ENCODE results near the gene RSPRY1. TPM values are rescaled to one million over a fixed set of nuclear protein-coding genes. Genes with fewer than 3 reads are reported as not detected.

RSPRY1 gene
- total RNA-seq, 4 donors from 2014 or later, result 28.8 to 38.1 (median 32.1) TPM

DNA sequence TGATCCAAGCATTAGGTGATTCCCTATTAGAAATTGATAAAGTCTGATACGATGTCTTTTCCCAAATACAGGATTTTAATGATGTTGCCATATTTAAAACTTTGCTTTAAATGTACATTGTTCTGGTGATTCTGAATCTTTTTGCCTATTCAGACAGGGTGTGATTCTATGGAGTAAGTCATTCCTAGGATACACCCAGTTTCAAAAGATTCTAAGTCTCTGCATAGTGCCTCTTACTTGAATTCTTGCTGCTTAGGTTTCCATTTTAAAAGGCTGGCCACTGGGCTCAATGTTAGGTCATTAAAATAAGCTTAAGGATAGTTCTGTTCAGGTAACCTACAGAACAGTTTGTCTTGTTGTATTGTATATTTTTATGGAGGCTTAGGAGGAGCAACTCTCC, 36.9 kb downstream of the RSPRY1 start:
- no peak for TF ChIP-seq CTCF (IDR thresholded peaks at IDR 0.05; ENCODE audit: low read depth)

DNA sequence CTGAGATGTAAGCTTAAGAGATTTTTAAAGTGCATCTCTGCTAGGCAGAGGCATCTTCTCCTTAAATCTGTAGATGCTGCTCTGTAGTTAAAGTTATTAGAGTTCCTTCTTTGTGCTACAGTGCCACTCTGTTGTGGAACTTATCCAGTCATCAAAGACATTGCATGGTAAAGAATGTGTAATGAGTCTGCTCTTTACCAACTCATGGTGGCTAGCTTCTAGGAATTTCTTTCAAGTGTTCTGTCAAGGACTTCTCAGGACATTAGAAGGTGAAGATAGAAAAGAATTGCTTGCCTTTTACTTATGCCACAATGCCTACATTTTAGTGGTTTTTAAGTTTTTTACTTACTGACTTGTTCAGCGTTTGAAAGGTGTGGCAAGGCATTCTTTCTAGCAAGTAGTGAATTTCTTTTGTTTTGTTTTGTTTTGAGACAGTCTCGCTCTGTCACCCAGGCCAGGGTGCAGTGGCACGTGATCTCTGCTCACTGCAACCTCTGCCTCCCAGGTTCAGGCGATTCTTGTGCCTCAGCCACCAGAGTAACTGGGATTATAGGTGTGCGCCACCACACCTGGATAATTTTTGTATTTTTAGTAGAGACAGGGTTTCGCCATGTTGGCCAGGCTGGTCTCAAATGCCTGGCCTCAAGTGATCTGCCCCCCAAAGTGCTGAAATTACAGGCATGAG, 38.7 kb downstream of the RSPRY1 start:
- TF ChIP-seq CTCF (IDR thresholded peaks at IDR 0.05; ENCODE audit: low read depth), result no peak

DNA sequence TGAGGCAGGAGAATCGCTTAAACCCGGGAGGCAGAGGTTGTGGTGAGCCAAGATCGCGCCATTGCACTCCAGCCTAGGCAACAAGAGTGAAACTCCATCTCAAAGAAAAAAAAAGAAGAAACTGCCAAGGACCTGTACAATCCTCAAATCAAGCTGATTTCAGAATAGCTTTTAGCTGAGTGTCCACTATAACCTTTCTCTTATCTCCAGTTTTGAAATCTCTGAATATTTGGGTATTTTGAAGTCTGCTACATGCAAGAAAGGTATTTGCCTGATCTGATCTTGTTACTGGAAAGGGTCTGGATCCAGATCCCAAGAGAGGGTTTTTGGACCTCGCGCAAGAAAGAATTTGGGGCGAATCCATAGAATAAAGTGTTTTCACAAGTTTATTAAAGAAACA, 39.8 kb downstream of the RSPRY1 start:
- no peak for TF ChIP-seq CTCF (IDR thresholded peaks at IDR 0.05; ENCODE audit: low read depth)

DNA sequence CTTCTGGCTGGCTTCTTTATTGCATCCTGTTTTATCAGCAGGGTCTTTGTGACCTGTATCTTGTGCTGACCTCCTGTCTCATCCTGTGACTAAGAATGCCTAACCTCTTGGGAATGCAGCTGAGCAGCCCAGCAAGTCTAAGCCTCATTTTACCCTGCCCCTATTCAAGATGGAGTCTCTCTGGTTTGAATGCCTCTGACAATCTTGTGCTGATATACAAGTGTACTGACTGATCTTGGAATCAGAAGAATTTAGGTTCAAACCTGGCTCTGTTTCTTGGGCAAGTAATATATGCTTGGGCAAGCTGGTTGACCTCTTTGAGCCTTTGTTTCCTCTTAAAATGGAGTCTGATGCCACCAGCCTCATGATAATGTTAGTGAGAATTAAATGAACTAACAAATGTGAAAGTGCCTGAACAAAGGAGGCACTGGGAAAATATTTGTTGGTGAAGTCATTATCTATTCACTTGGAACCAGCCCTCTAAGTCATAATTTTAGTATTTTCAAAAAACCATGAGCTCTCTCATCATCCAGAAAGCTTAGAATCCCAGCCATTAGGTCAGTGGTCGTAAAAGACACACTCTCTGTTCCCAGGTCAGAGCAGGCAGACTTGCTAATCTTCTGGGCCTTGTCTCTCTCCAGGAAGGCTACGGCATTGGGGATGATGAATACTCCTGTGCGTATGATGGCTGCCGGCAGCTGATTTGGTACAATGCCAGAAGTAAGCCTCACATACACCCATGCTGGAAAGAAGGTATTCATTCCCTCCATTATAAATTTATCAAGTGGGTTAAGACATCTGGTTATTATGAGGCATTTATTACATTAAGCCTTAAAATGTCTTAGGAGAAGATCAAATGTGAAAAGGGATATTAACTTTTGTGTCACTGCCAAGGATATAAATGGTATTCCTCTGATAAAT, 40.8 kb downstream of the RSPRY1 start:
- no peak for TF ChIP-seq CTCF (IDR thresholded peaks at IDR 0.05; ENCODE audit: low read depth)

DNA sequence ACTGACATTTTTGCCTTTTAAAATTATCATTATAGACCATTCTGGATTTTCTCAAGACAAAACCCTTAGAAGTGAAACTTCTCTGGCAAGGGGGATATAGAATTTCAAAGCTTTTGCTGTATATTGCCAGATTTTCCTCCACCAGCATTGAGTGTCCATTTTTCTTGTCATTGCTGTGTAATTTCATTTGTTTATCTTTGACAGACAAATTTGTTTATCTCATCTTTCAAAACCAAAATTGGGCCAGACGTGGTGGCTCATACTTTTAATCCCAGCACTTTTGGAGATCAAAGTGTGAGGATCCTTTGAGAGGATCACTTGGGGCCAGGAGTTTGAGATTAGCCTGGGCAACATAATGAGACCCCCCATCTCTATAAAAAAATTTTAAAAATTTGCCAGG, 43.0 kb downstream of the RSPRY1 start:
- TF ChIP-seq CTCF (IDR thresholded peaks at IDR 0.05; ENCODE audit: low read depth), result no peak

DNA sequence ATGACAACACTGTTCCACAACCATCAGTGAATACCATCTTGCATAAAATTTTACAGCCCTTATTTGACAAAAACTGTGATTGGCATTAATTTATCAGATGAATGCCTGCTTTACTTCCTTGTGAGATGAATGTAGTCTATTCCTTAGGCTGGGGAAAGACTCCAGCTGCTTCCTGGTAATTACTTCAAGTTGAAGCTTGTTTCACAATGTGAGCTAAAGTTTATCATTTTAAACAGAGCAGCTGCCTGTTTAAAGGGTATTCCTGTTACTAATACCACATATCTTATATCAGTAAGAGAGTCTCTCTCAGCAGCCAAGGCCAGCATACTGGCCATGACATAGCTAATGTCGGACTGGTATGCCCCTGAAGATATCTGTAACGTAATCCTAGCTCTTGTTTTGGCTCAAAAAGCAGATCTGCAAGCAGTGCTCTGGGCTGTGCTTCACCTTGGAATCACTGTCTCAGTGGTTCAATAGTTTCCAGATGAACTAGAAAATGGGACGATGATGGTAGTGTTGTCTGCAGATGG, 45.8 kb downstream of the RSPRY1 start:
- no peak for TF ChIP-seq CTCF (IDR thresholded peaks at IDR 0.05; ENCODE audit: low read depth)

All from subcutaneous adipose tissue (tissue), 4 donors.